Measurements from ENCODE around the gene CTBP1. TPM values are rescaled to one million over a fixed set of nuclear protein-coding genes. Genes with fewer than 3 reads are reported as not detected.

The CTBP1 gene
- total and polyA plus RNA-seq, 2 donors (not counting 1 experiment from before 2014, with no cell fraction given), result 212 to 343 TPM

DNA sequence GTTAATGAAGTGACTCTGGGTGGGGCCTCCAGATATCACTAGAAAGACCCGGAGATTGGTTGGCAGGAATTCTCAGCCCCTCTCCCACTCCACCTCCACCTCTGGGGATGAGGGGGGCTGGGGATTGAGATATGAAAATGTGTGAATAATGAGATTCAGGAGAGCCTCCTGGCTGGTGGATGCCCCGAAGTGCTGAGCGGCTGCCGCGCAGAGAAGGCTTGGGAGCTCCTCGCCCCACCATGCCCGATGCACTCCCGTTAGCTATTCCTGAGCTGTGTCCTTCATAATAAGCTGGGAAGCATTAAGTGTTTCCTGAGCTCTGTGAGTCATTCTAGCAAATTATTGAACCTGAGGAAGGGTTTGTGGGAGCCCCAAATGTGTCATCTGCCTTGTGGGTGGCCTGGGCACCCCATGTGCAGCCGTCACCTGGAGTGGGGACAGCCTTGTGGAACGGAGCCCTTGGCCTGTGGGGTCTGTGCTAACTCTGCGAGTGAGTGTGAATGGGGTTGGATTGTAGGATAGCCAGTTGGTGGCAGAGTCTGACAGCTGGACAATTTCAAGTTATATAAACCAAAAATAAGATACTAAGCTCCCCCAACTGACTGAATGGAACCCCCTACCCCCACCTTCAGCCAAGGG, 36.3 kb upstream of the CTBP1 start:
- H3K4me3 Mint-ChIP-seq, result no peak overlapping the region
- no peak overlapping the region for H3K4me2 ChIP-seq (replicated peaks; ENCODE audit: low read depth, low read length, poor library complexity, severe bottlenecking)
- no peak overlapping the region for H3K4me3 ChIP-seq (ENCODE audit: control extremely low read depth in 1 of 5, extremely low read depth in 1 of 5, insufficient read depth in 1 of 5, low read depth in 2 of 5, low read length in 4 of 5)
- H3K9me3 ChIP-seq (ENCODE audit: control extremely low read depth in 1 of 3, control insufficient read depth in 2 of 3, insufficient read depth in 1 of 3, low read length in 2 of 3), result peaks cover 0 to 15% (median 4%) of the 10 kb centered on the region in 3 donors
- peaks cover 7 to 9% of the 10 kb centered on the region in 2 donors for H3K4me1 ChIP-seq (ENCODE audit: control insufficient read depth in 2 of 2, insufficient read depth in 2 of 2, low read length in 2 of 2)
- TF ChIP-seq CTCF (IDR thresholded peaks at IDR 0.05), result no peak
- no peak for TF ChIP-seq EZH2 (IDR thresholded peaks at IDR 0.05; ENCODE audit: borderline replicate concordance, insufficient read depth, low read depth, low read length, poor library complexity, severe bottlenecking)
- H3K79me2 ChIP-seq (ENCODE audit: control insufficient read depth, insufficient read depth, low read length), result peaks cover 7% of the 10 kb centered on the region
- H3K9ac ChIP-seq (ENCODE audit: low read length), result no peak overlapping the region
- H3K27me3 ChIP-seq (replicated peaks in 1 of 4; ENCODE audit: control extremely low read depth in 1 of 4, control insufficient read depth in 3 of 4, insufficient read depth in 4 of 4, low read length in 3 of 4), result no peaks in the 10 kb centered on the region
- WGBS (ENCODE audit: insufficient coverage), result 89% methylated on average over 7 of the region's 11 CpGs
- no peak overlapping the region for H3K27ac ChIP-seq (ENCODE audit: low read length in 2 of 2)
- H3K9me3 Mint-ChIP-seq (ENCODE audit: insufficient read depth), result no peaks in the 10 kb centered on the region
- no peak for ATAC-seq (ENCODE audit: low read depth)
- H3K4me1 Mint-ChIP-seq, result peaks cover 2% of the 10 kb centered on the region
- no peak for DNase-seq
- CTCF ChIA-PET, result interaction anchor here (1.2 to 1.4 kb wide), 3 partner anchors 17 to 154 kb away, joined by 3 read pairs; no protein-coding TSS in a partner anchor
- H4K20me1 ChIP-seq (ENCODE audit: control insufficient read depth, insufficient read depth, low read length, poor library complexity, severe bottlenecking), result peaks cover 3% of the 10 kb centered on the region
- H3K36me3 ChIP-seq (replicated peaks in 1 of 2; ENCODE audit: control extremely low read depth in 1 of 2, control insufficient read depth in 1 of 2, extremely low read depth in 1 of 2, insufficient read depth in 2 of 2, low read length in 1 of 2), result no peaks in the 10 kb centered on the region
- H3K27me3 Mint-ChIP-seq, result no peaks in the 10 kb centered on the region
- intact Hi-C loops (cut with micrococcal nuclease), result loop anchor here (10.0 kb wide), 1 partner anchor 610 kb away; the partner anchor contains the start of genes ATP5ME and MYL5
- no peak overlapping the region for H3K27ac Mint-ChIP-seq
- no peak overlapping the region for H2AFZ ChIP-seq (ENCODE audit: insufficient read depth, low read depth, low read length, poor library complexity, severe bottlenecking)
- POLR2A ChIA-PET, result interaction anchor here (0.7 kb wide), 1 partner anchor 440 kb away, joined by 3 read pairs; no protein-coding TSS in a partner anchor

DNA sequence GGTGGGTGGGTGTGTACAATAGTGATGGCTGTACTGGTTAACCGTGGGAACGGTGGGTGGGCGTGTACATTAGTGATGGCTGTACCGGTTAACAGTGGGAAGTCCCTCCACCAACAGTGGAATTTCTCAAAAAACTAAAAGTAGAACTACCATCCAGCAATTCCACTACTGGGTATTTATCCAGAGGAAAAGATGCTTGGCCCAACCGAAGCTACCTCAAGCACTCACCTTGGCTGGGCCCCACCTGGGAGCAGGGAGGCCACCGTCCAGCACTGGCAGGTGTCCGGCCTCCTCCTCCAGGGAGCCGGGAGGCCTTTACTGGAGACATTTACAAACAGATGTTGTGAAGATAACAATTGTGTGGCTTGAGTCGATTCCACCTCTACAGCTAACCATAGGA, 34.8 kb upstream of the CTBP1 start:
- no peak overlapping the region for H3K27ac ChIP-seq (ENCODE audit: low read length in 2 of 2)
- POLR2A ChIA-PET, result no interaction called here
- H3K9me3 ChIP-seq (ENCODE audit: control extremely low read depth in 1 of 3, control insufficient read depth in 2 of 3, insufficient read depth in 1 of 3, low read length in 2 of 3), result peaks cover 0 to 15% (median 4%) of the 10 kb centered on the region in 3 donors
- intact Hi-C loops (cut with micrococcal nuclease), result loop anchor here (10.0 kb wide), 1 partner anchor 609 kb away; the partner anchor contains the start of genes ATP5ME and MYL5
- DNase-seq (no peak), ATAC-seq (ENCODE audit: low read depth) (no peak)
- H3K27me3 ChIP-seq (replicated peaks in 1 of 4; ENCODE audit: control extremely low read depth in 1 of 4, control insufficient read depth in 3 of 4, insufficient read depth in 4 of 4, low read length in 3 of 4), result no peaks in the 10 kb centered on the region
- H3K79me2 ChIP-seq (ENCODE audit: control insufficient read depth, insufficient read depth, low read length), result no peaks in the 10 kb centered on the region
- H3K9ac ChIP-seq (ENCODE audit: low read length), result no peak overlapping the region
- H4K20me1 ChIP-seq (ENCODE audit: control insufficient read depth, insufficient read depth, low read length, poor library complexity, severe bottlenecking), result no peaks in the 10 kb centered on the region
- TF ChIP-seq CTCF (IDR thresholded peaks at IDR 0.05) (no peak), EZH2 (IDR thresholded peaks at IDR 0.05; ENCODE audit: borderline replicate concordance, insufficient read depth, low read depth, low read length, poor library complexity, severe bottlenecking) (no peak)
- Mint-ChIP-seq H3K27me3 (no peaks in the 10 kb centered on the region), H3K27ac (no peak overlapping the region), H3K4me3 (no peak overlapping the region), H3K9me3 (ENCODE audit: insufficient read depth) (no peaks in the 10 kb centered on the region), H3K4me1 (peaks cover 2% of the 10 kb centered on the region)
- no peak overlapping the region for H3K4me3 ChIP-seq (ENCODE audit: control extremely low read depth in 1 of 5, extremely low read depth in 1 of 5, insufficient read depth in 1 of 5, low read depth in 2 of 5, low read length in 4 of 5)
- H2AFZ ChIP-seq (ENCODE audit: insufficient read depth, low read depth, low read length, poor library complexity, severe bottlenecking), result no peak overlapping the region
- peaks cover 2% of the 10 kb centered on the region in 2 donors for H3K4me1 ChIP-seq (ENCODE audit: control insufficient read depth in 2 of 2, insufficient read depth in 2 of 2, low read length in 2 of 2)
- CTCF ChIA-PET, result interaction anchor here (1.2 kb wide), 1 partner anchor 15 kb away, joined by 10 read pairs; no protein-coding TSS in a partner anchor
- no peak overlapping the region for H3K4me2 ChIP-seq (replicated peaks; ENCODE audit: low read depth, low read length, poor library complexity, severe bottlenecking)
- 90% methylated on average over 2 of the region's 9 CpGs for WGBS (ENCODE audit: insufficient coverage)
- H3K36me3 ChIP-seq (replicated peaks in 1 of 2; ENCODE audit: control extremely low read depth in 1 of 2, control insufficient read depth in 1 of 2, extremely low read depth in 1 of 2, insufficient read depth in 2 of 2, low read length in 1 of 2), result no peaks in the 10 kb centered on the region
